SK-N-SH (cell line): ENCODE measurements around the gene SOX8.

Experiments
- EP300 ChIP-seq, 2 experiments: IDR thresholded peaks; 2 replicates each; pipeline versions ENCODE4 v1.4.0 to v1.6.1; 2012; ENCODE audit warnings: borderline replicate concordance in 1 of 2, low read depth in 1 of 2, low read length in 1 of 2
- EZH2phosphoT487 ChIP-seq: fragments of 200-600 bp; sonication (generic); IDR thresholded peaks from 2 replicates; pipeline ENCODE4 v1.6.1; 2017; ENCODE audit warnings: low read depth, mixed run types, mild to moderate bottlenecking, antibody characterized with exemption, moderate library complexity, borderline replicate concordance
- FOXM1 ChIP-seq: IDR thresholded peaks from 2 replicates; pipeline ENCODE4 v1.4.0; 2012; ENCODE audit warnings: low read depth, mild to moderate bottlenecking
- NFIC ChIP-seq: IDR thresholded peaks from 2 replicates; pipeline ENCODE4 v1.4.0; 2012; ENCODE audit warnings: borderline replicate concordance
- RXRA ChIP-seq: IDR thresholded peaks from 2 replicates; pipeline ENCODE4 v1.4.0; 2012; ENCODE audit warnings: low read depth, mild to moderate bottlenecking, borderline replicate concordance
- TF ChIP-seq, protein P1 (sequence below): IDR thresholded peaks from 2 replicates; pipeline ENCODE4 v1.6.1; 2012; ENCODE audit warnings: mild to moderate bottlenecking, low read depth, low read length, moderate library complexity
- TF ChIP-seq, protein P2 (sequence below): IDR thresholded peaks from 2 replicates; pipeline ENCODE4 v1.4.0; 2012; ENCODE audit warnings: low read depth
- TF ChIP-seq, protein P3 (sequence below): fragments of 200-600 bp; sonication (generic); IDR thresholded peaks from 2 replicates; pipeline ENCODE4 v1.6.1; 2017; ENCODE audit warnings: antibody characterized with exemption, mild to moderate bottlenecking, moderate library complexity

DNA sequence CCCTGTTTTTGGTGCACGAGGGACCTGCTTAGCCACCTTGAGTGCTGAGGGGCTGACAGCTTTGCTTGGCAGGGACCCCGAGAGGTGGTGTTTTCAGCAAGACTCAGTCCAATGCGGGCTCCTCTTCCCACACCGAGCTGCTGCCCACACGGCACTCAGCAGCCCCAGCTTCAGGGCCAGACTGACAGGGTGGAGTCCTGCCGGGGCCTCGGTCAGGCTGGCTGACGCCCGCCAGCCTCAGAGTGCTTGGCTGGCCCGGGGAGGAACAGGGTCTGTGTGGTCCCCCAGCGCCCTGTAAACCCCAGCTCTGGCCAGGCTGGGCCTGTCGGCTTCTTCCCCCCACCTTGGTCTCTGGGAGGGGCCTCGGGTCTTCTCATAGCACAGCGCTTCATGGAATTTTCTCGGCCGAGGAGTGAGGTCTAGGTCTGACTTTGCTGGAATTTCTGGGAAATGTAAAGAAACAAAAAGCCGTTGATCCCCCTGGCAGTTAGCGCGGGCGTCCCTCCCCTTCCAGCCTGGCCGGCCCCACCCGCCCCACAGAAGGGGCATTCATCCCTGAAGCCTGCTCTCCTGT, 2.6 kb downstream of the SOX8 start:
- no peak for TF ChIP-seq NFIC
- no peak for TF ChIP-seq EP300 (IDR thresholded peaks at IDR 0.05; ENCODE audit: borderline replicate concordance in 1 of 2, low read depth in 1 of 2, low read length in 1 of 2)
- TF ChIP-seq EZH2phosphoT487 = no peak; the same call in 1 of the 2 replicates
- TF ChIP-seq, protein P1, sequence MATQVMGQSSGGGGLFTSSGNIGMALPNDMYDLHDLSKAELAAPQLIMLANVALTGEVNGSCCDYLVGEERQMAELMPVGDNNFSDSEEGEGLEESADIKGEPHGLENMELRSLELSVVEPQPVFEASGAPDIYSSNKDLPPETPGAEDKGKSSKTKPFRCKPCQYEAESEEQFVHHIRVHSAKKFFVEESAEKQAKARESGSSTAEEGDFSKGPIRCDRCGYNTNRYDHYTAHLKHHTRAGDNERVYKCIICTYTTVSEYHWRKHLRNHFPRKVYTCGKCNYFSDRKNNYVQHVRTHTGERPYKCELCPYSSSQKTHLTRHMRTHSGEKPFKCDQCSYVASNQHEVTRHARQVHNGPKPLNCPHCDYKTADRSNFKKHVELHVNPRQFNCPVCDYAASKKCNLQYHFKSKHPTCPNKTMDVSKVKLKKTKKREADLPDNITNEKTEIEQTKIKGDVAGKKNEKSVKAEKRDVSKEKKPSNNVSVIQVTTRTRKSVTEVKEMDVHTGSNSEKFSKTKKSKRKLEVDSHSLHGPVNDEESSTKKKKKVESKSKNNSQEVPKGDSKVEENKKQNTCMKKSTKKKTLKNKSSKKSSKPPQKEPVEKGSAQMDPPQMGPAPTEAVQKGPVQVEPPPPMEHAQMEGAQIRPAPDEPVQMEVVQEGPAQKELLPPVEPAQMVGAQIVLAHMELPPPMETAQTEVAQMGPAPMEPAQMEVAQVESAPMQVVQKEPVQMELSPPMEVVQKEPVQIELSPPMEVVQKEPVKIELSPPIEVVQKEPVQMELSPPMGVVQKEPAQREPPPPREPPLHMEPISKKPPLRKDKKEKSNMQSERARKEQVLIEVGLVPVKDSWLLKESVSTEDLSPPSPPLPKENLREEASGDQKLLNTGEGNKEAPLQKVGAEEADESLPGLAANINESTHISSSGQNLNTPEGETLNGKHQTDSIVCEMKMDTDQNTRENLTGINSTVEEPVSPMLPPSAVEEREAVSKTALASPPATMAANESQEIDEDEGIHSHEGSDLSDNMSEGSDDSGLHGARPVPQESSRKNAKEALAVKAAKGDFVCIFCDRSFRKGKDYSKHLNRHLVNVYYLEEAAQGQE = no peak
- no peak for TF ChIP-seq RXRA
- TF ChIP-seq FOXM1 = no peak
- TF ChIP-seq, protein P2, sequence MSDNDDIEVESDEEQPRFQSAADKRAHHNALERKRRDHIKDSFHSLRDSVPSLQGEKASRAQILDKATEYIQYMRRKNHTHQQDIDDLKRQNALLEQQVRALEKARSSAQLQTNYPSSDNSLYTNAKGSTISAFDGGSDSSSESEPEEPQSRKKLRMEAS = no peak
- TF ChIP-seq, protein P3, sequence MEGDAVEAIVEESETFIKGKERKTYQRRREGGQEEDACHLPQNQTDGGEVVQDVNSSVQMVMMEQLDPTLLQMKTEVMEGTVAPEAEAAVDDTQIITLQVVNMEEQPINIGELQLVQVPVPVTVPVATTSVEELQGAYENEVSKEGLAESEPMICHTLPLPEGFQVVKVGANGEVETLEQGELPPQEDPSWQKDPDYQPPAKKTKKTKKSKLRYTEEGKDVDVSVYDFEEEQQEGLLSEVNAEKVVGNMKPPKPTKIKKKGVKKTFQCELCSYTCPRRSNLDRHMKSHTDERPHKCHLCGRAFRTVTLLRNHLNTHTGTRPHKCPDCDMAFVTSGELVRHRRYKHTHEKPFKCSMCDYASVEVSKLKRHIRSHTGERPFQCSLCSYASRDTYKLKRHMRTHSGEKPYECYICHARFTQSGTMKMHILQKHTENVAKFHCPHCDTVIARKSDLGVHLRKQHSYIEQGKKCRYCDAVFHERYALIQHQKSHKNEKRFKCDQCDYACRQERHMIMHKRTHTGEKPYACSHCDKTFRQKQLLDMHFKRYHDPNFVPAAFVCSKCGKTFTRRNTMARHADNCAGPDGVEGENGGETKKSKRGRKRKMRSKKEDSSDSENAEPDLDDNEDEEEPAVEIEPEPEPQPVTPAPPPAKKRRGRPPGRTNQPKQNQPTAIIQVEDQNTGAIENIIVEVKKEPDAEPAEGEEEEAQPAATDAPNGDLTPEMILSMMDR = no peak
